HG02623 (cell line): ENCODE results near the gene CLTCL1.
"Not testable (repeated sequence)": the region's sequence is repeated elsewhere in the genome, so short reads cannot be mapped to it uniquely, and the experiment has no call there.

Experiments used
- ATAC-seq: cut with Tn5 transposase; IDR thresholded peaks from one replicate; pipeline ENCODE4 v1.9.1; 2021; ENCODE audit warnings: moderate library complexity; ENCODE audit not compliant: unreplicated experiment

CLTCL1 gene

GRCh38 chr22:19220867-19221266 lies 70.7 kb downstream of the CLTCL1 start:
- no peak for ATAC-seq

- no peak for ATAC-seq
Measured at GRCh38 chr22:19218541-19219233, 72.8 kb downstream of the CLTCL1 start.

DNA sequence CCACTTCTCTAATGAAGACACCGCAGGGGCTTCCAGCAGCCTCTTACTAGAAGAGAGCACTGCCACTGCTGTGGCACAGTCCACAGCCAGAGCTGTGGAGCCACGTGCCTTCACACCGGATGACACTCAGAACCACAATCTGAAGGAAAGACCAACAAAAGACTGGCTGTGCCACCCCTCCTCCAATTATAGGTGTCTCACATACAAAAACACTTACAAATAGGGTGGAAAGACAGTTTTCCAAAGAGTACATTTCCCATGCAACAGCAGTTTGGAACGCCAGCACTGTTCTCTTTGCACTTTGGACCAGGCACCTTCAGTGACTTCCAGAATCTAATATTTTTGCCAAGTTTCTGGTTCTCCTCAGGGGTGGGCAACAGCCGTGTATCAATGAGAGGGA lies 74.9 kb downstream of the CLTCL1 start:
- no peak for ATAC-seq

GRCh38 chr22:19215360-19215759 lies 76.2 kb downstream of the CLTCL1 start:
- ATAC-seq: no peak

GRCh38 chr22:19214078-19214473 lies 77.4 kb downstream of the CLTCL1 start:
- no peak for ATAC-seq

- ATAC-seq: no peak
Measured at GRCh38 chr22:19213442-19214077, 78.0 kb downstream of the CLTCL1 start.

DNA sequence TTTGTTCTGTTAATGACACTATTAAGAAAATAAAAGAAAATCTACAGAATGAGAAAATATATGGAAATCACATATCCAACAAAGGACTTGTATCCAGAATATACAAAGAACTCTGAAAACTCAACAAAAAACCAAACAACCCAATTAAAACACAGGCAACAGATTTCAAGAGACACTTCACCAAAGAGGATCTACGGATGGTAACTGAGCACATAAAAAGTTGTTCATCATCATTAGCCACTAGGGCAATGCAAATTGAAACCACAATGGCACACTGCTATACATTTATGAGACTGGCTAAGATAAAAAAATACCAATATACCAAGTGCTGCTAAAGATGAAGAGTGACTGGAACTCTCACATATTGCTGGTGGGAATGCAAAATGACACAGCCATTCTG lies 78.5 kb downstream of the CLTCL1 start:
- no peak for ATAC-seq

DNA sequence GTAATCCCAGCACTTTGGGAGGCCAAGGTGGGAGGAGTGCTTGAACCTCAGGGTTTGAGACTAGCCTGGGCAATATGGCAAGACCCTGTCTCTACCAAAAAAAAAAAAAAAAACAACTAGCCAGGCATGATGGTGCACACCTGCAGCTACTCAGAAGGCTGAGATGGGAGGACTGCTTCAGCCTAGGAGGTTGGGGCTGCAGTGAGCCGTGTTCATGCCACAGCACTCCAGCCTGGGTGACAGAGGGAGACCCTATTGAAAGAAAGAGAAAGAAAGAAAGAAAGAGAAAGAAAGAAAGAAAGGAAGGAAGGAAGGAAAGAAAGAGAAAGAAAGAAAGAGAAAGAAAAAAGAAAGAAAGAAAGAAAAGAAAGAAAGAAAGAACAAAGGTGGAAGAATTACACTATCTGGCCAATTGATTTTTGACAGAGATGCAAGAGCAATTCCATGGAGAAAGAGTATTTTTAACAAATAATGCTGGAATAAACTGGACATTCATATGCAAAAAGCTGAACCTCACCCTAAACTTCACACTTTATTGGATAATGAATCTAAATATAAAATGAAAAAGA lies 79.1 kb downstream of the CLTCL1 start:
- ATAC-seq: no peak

DNA sequence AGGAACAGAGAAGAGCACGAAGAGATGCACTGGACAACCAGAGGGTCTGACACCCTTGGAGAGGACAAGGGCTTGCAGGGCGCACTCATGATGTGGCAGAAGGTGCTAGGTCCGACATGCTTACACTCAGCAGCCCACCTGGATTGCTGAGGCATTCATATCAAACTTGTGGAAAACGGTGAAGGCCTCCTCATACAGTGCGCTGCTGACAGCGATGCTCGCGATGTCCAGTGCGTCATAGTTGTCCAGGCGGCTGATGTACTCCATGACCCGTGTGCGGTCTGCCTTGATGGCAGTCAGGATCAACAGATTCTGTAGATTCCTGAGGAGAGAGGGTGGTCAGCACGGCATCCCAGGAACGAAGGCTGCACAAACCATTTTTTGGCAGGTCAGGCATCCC lies 81.3 kb downstream of the CLTCL1 start:
- ATAC-seq: no peak

GRCh38 chr22:19208287-19208847 lies 83.2 kb downstream of the CLTCL1 start:
- no peak for ATAC-seq

- no peak for ATAC-seq
Measured at GRCh38 chr22:19207884-19208283, 83.6 kb downstream of the CLTCL1 start.

GRCh38 chr22:19207401-19207808 lies 84.1 kb downstream of the CLTCL1 start:
- no peak for ATAC-seq

DNA sequence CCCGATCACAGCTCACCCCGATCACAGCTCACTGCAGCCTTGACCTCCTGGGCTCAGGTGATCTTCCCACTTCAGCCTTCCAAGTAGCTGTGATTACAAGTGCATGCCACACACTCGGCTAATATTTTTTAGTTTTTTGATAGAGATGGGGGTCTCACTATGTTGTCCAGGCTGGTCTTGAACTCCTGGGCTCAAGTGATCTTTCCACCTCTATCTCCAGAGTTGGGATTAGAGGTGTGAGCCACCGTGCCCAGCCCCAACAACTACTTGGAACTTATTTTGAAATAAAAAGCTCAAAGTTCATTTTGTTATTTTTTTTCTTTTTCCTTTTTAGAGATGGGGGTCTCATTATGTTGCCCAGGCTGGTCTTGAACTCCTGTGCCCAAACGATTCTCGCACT lies 85.2 kb downstream of the CLTCL1 start:
- no peak for ATAC-seq

DNA sequence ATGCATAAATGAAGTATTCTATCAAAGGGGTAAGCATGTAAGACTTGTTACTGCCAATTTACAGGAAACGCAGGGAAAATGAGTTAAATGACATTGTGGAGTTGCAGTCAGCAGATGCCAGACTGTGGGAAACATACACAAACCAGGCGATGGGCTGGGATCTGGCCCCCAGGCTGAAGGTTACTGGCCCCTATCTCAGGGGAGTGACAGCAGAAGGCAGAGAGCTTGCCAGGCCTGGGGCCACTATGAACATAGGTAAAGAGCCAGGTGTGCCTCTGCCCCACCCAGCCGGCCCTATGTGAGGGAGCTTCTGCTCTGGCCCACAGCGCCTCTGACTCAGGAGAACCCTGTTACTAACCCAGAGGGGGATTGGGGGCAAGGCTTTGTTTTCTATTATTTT lies 86.9 kb downstream of the CLTCL1 start:
- ATAC-seq: no peak

DNA sequence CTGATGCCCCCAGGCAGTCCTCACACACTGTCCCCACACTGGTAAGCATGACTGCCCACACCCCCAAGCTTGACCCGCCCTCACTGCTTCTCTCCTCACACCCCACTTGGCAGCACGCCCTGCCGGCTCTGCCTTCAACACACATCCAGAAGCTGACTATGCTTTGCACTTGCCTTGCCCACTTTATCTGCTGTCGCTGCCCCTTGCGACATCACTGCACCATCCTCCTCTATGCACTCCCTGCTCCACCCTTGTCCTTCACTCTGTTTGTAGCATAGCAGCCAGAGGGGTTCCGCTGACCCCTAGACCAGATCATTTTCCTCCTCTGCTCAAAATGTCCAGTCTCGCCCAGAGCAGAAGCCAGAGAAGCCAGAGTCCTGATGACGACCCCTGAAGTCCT lies 87.7 kb downstream of the CLTCL1 start:
- no peak for ATAC-seq

GRCh38 chr22:19202799-19203186 lies 88.7 kb downstream of the CLTCL1 start:
- ATAC-seq: not testable (repeated sequence)

- ATAC-seq: no peak
Measured at GRCh38 chr22:19201869-19202798, 89.4 kb downstream of the CLTCL1 start.

DNA sequence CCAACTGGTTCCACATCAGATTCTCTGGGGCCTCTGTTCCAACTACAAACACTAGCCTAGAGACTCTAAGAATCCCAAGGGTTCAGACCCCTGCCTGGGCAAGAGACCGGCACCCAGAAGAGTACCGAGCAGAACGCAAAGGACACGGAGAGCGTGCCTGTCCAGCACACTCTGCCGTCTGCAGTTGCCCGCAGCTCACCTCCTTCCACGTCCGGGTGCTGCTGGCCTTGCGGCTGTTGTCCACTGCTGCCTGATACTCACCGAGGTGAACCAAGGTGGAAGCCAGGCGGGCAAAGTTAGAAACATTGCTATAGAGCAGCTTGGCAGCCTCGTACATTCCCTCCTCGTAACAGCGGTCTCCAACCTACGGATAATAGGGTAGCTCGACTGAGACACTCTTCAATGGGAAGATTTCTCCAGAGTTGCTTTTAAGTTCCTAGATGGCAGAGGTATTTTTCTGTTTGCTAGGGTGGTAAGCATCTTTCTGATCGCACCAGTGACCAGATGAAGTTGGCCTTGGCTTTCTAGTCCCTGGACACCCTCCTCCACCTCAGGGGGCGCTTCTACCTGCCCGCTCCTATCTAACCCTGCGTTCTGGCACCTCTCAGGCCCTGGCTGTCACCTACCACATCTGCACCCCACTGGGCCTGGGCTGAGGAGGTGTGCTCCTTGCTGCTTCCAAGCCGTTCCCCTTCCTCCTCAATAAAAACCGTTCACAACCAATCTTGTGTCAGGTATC lies 90.2 kb downstream of the CLTCL1 start:
- ATAC-seq: no peak

- ATAC-seq: no peak
Measured at GRCh38 chr22:19199479-19199878, 92.0 kb downstream of the CLTCL1 start.
